ENCODE data around the gene KRT32. TPM values are rescaled to one million over a fixed set of nuclear protein-coding genes. Genes with fewer than 3 reads are reported as not detected.

Gene KRT32
- total RNA-seq, 3 donors from 2014 or later, result 0.33 to 0.73 TPM; not detected in 1

DNA sequence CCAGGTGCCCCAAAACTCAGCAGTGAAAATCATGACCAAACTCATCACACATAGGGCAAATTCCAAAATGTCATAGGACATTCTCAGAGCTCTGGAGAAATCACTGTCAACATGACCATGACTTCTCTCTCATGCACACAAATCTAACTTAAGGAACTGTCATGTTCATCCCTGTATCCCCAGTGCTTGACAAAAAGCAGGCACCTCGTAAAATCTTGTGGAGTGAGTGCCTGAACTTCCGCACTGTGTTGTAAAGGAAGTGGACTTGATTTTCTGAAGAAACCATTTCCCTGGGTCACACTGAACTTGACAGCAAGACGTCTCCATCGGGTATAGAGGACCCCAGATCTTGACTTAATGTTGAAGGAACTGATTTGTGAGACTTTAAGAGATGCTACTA is 45.6 kb downstream of the KRT32 start:
- Histone ChIP-seq H3K27me3 (no peaks in the 10 kb centered on the region), H3K4me1 (peaks cover 0 to 9% of the 10 kb centered on the region in 2 donors), H3K4me3 (no peak overlapping the region), H3K9me3 (no peaks in the 10 kb centered on the region), H3K27ac (peak overlapping the region in 1 of 2 donors; percentile 68), H3K36me3 (no peaks in the 10 kb centered on the region)
- TF ChIP-seq POLR2A (IDR thresholded peaks at IDR 0.05), result no peak
- no peak for TF ChIP-seq POLR2AphosphoS5 (IDR thresholded peaks at IDR 0.05)
- TF ChIP-seq, protein P1, sequence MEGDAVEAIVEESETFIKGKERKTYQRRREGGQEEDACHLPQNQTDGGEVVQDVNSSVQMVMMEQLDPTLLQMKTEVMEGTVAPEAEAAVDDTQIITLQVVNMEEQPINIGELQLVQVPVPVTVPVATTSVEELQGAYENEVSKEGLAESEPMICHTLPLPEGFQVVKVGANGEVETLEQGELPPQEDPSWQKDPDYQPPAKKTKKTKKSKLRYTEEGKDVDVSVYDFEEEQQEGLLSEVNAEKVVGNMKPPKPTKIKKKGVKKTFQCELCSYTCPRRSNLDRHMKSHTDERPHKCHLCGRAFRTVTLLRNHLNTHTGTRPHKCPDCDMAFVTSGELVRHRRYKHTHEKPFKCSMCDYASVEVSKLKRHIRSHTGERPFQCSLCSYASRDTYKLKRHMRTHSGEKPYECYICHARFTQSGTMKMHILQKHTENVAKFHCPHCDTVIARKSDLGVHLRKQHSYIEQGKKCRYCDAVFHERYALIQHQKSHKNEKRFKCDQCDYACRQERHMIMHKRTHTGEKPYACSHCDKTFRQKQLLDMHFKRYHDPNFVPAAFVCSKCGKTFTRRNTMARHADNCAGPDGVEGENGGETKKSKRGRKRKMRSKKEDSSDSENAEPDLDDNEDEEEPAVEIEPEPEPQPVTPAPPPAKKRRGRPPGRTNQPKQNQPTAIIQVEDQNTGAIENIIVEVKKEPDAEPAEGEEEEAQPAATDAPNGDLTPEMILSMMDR (IDR thresholded peaks at IDR 0.05), result no peak
- no peak for DNase-seq (ENCODE audit: low spot score in 2 of 2)
- intact Hi-C loops (cut with DNase I; ENCODE audit: low total_unique reads), result no loop called here

DNA sequence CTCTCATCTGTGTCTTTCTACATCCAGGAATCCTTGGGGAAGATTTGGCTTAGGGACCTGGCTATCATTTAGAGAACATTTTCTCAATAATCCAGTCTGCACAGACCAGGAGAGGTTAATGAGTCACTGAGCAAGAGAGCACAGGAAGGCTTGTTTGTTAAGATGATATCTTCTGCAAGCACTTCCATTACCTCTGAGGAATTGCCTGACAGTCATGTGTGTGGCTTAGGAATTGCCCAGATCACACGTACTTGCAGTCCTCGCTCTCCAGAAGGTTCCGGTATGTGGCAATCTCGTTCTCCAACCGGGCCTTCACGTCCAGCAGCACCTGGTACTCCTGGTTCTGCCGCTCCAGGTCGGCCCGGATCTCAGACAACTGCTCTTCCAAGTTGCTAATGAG is 46.1 kb downstream of the KRT32 start:
- TF ChIP-seq, protein P1 (IDR thresholded peaks at IDR 0.05), result no peak
- TF ChIP-seq POLR2AphosphoS5 (IDR thresholded peaks at IDR 0.05) (no peak), POLR2A (IDR thresholded peaks at IDR 0.05) (no peak)
- Histone ChIP-seq H3K9me3 (no peaks in the 10 kb centered on the region), H3K36me3 (no peaks in the 10 kb centered on the region), H3K4me1 (peaks cover 0 to 9% of the 10 kb centered on the region in 2 donors), H3K4me3 (no peak overlapping the region), H3K27ac (peak overlapping the region; percentile 68 to 82), H3K27me3 (no peaks in the 10 kb centered on the region)
- no peak for DNase-seq (ENCODE audit: low spot score in 2 of 2)
- intact Hi-C loops (cut with DNase I; ENCODE audit: low total_unique reads), result no loop called here

DNA sequence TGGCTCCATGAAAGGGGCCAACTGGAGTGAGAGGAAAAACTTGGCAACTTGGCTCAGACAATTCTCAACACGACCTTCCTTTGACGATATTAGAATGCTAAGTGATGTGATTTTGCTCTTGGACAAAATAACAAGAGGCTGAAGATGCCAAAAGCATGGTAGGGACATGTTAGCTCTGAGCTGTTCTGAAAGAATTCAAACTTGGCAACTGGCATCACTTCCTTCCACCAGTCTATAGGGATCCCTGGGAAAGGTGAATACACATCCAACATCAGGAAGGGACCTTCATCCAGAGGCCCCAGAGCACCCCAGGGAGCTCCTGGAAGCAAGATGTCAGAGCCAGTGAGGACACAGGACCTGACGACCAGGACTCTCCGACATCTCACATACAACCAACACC is 47.1 kb downstream of the KRT32 start:
- peaks cover 0 to 9% of the 10 kb centered on the region in 2 donors for H3K4me1 ChIP-seq
- H3K27ac ChIP-seq, result peak overlapping the region; percentile 68 to 82
- H3K4me3 ChIP-seq, result no peak overlapping the region
- DNase-seq (ENCODE audit: low spot score in 2 of 2), result peak in 1 of 2 donors; percentile 44
- H3K36me3 ChIP-seq, result no peaks in the 10 kb centered on the region
- TF ChIP-seq, protein P1 (IDR thresholded peaks at IDR 0.05), result no peak
- TF ChIP-seq POLR2AphosphoS5 (IDR thresholded peaks at IDR 0.05) (no peak), POLR2A (IDR thresholded peaks at IDR 0.05) (no peak)
- intact Hi-C loops (cut with DNase I; ENCODE audit: low total_unique reads), result no loop called here
- no peaks in the 10 kb centered on the region for H3K27me3 ChIP-seq
- no peaks in the 10 kb centered on the region for H3K9me3 ChIP-seq

DNA sequence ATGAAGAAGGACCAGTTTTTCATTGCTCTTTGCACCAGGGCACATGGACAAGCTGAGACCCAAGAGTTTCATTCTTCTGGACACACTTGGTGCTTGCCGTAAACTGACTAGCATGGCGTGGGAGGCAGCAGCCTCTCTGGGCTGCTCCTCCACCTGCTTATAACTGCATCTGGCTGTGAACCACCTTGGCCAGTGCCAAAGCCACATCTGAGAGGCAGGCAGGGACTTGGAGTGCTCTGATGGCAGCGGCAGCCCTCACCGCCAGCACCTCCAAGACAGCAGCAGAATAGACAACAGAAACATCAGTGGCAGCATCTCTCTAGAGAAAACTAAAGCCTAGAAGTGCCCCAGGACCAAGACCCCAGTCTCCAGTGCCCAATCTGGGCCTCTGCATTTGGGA is 47.5 kb downstream of the KRT32 start:
- no peak overlapping the region for H3K4me3 ChIP-seq
- H3K36me3 ChIP-seq, result no peaks in the 10 kb centered on the region
- peak in 1 of 2 donors; percentile 89 for DNase-seq (ENCODE audit: low spot score in 2 of 2)
- no peaks in the 10 kb centered on the region for H3K27me3 ChIP-seq
- H3K9me3 ChIP-seq, result no peaks in the 10 kb centered on the region
- peak in 1 of 3 donors; percentile 31 for TF ChIP-seq POLR2AphosphoS5 (IDR thresholded peaks at IDR 0.05)
- TF ChIP-seq, protein P1 (IDR thresholded peaks at IDR 0.05), result no peak
- peaks cover 0 to 9% of the 10 kb centered on the region in 2 donors for H3K4me1 ChIP-seq
- intact Hi-C loops (cut with DNase I; ENCODE audit: low total_unique reads), result no loop called here
- peak overlapping the region; percentile 68 to 82 for H3K27ac ChIP-seq

DNA sequence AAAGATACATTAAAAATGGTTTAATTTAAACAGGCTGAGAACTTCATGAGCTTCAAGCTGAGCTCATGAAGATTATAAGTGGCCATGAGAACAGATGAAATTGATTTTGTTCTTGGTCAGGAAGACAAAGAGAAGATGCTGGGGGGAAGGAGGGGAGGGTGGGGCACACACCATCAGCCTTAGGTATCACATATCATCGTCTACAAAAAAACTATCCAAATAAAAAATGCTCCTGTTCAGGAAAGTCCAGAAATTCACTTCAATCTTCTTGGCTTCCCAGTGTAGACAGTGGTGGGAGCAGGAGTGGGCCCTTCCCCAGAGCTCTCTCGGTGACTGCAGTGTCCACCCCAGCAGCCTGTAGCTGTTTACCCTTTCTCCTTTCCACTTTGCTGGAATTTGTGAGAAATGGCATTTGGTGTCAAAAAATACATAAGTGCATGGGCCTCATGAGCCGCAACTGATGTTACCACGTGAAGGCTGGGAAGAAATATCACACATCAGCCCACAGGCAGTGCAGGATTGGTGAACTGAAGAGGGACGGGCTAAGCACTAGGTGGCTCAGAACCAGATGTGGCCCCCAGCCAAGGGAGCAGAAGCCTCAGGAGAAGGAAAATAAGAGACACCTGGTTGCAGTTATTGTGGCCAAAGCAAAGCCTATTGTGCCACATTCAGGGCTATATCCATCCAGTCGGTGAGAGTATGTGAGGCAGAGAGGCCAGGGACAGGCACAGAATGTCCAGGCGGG is 48.9 kb downstream of the KRT32 start:
- no peak for TF ChIP-seq POLR2A (IDR thresholded peaks at IDR 0.05)
- TF ChIP-seq, protein P1 (IDR thresholded peaks at IDR 0.05), result no peak
- TF ChIP-seq POLR2AphosphoS5 (IDR thresholded peaks at IDR 0.05), result no peak
- H3K27ac ChIP-seq, result peak overlapping the region; percentile 54 to 68
- DNase-seq (ENCODE audit: low spot score in 2 of 2), result peak in 1 of 2 donors; percentile 39
- H3K9me3 ChIP-seq, result no peaks in the 10 kb centered on the region
- intact Hi-C loops (cut with DNase I; ENCODE audit: low total_unique reads), result no loop called here
- H3K27me3 ChIP-seq, result no peaks in the 10 kb centered on the region
- H3K4me1 ChIP-seq, result peaks cover 0 to 9% of the 10 kb centered on the region in 2 donors
- H3K4me3 ChIP-seq, result no peak overlapping the region
- H3K36me3 ChIP-seq, result no peaks in the 10 kb centered on the region
